T-helper 2 cell (primary cell): ENCODE results near the gene PLA2R1.

Experiments
- DNase-seq, 5 experiments: peaks; one replicate each; pipeline versions ENCODE4 v3.0.0 to v3.0.0-alpha.2; 2012 to 2022
- total RNA-seq, 2 donors: gene quantifications; one replicate each; lab custom pipeline; 2026; lab: John Stamatoyannopoulos, UW

Gene PLA2R1
- total RNA-seq: 0 reads per million in 2 donors

DNA sequence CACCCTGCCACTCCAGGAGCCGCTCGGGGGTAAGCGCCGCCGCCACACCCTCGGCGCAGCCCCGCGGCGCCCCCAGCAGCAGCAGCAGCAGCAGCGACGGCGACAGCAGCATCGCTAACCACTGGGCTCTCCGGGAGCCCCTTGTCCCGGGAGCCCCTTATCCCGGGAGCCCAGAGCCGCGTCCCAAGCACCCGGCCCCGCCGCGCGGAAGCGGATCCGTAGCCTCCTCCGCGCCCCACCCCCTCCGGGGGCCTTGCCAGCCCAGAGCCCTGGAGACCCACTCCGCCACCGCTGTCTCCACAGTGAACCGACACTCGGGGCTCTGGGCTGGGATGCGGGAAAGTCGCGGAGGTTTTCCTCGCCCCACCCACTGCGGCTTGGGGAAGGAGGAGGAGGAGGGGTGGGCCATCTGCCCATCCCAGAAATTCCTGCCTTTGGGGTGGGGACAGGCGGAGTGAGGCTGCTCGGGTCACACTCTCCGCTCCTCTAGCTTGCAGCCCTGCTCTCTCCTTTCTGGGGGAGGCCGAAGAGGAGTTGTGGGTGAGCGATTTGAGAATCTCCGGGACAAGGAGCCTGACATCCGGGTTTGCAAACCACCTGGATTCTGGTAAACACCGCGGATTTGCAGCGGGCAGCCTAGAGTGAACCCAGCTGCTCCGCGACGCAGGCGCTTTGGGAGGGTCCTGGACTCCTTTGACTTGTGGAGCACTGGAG lies at the start of gene PLA2R1:
Gene PLA2R1, minus strand, starts transcription at position 324 of the 714 bp plus-strand sequence. Its CDS starts 212 bp downstream, at position 112.
- DNase-seq: no peak

DNA sequence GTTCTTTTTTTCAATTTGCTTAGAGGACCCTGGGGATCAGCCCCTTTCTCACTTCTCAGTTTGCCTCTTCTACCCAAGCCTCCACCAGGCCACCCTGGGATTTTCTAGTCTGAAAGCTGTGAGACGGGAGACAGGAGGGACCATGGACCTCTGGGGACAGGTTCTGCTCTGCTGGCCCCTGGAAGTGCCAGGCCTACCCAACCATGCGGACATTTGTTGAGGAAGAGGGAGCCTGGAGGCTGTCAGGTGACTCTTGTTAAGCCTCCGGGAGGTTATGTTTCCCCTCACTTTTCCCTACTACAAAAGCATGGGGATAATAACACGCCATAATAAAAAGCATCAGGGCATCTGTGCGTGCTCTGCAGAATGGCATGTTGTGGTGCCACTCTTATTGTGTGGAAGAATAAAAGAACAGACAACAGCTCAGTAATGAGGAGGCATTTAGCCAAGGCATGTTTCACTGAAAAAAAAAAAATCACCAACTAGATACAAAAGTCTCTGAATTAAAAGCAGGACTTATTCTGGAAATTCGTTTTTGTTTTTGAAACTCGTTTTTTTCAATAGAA lies 48.3 kb upstream of the PLA2R1 start:
- DNase-seq: no peak

DNA sequence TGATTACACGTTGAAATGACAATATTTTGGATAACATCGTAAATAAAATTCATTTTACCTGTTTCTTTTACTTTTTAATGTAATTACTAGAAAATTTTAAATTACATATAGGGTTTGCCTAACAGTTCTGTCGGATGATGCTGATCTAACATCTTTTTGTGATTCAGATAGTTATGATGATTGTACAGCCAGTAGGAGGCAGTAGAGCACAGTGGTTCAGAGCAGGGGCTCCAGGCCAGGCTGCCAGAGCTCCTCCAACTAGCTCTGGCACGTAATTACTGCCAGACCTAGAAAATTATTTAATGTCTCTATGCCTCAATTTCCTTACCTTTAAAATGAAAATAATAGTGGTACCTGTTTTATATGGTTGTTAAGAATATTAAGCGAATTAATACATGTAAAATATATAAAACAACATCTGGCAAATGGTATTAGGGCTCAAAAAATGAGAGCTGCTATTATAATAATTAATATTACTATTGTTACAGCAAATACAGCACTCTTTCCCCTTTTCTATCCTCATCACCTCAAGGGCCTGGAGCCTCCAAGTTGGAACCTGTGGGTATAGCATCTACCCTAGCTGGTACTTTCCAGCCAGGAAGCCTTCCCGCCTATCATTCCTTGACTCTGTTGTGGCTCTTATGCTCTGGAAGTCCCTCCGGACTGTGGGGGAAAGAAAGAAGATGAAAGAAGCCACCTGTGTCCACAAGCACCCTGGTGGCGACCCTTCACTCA lies 47.7 kb upstream of the PLA2R1 start:
- DNase-seq: peak in 3 of 5 experiments; percentile 14 to 65 (median 20)

DNA sequence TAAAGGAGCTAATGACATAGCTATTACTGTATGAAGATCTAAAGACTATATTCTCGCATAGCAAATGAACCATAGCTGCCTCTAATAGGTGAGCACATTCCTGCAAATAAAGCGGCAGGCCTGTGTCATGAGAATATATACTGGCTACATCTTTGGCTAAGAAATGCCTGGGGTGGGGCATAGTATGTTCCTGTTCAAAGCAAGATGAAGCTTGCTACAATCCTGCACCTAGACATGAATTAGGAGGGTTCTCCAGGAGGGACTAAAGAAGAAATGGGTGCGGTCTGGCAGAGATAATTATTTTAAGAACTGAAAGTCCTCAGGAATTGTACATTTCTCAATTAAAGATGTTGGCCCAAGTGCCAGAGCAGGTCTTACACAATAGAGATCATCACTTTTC lies 46.8 kb upstream of the PLA2R1 start:
- DNase-seq: no peak

DNA sequence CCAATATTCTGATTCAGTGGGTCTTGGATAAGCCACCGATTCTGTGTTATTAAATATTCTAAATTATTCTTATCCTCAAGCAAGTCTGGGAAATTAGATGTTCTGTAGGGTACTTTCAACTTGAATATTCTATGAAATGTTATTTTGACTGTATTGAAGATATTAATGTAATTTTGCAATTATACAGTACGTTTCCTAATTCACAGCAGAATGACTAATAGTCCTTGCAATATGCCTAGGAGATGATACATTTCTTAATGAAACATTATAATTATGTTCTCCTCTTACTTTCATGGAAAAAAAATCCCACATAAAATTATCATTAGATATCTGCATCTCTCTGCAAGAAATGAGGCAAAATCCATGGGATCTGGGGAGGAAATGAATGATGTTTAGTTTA lies 46.2 kb upstream of the PLA2R1 start:
- no peak for DNase-seq

DNA sequence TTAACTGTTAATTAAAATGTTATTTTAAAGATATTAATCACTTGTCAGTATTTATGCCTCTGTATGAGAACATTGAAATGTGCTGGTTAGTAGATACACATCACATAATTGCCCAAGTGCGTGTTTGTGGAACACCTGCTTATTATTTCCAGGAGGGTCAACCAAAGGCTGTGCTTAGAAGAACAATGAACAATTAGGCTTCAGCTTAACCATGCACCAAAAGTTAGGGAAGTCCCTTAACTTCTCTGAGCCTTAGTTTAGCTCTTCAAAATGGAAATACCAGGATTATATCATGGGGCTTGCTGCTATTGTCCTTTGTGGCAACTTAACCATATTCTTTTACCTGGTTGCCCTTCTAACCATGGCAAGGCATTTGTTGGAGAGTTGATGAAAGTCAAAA lies 43.0 kb upstream of the PLA2R1 start:
- no peak for DNase-seq

DNA sequence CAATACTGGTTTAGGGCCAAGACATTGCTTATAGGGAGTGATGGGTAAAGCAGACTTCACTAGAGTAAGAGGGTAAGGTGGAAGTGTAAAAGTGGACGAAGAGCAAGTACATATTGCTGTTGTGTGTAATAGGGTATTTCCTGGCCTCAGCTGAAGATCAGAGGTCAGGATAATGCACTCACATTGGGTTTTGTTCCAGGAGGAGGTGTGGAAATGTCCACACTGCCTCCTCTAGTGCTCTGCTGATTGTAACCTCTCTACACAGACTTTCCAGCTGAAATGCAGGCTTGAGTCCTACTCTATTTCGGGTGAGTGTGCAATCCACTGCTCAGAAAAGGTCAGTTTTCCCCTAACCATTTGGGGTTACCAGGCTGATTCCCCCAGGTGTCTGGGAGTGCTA lies 41.7 kb upstream of the PLA2R1 start:
- no peak for DNase-seq

DNA sequence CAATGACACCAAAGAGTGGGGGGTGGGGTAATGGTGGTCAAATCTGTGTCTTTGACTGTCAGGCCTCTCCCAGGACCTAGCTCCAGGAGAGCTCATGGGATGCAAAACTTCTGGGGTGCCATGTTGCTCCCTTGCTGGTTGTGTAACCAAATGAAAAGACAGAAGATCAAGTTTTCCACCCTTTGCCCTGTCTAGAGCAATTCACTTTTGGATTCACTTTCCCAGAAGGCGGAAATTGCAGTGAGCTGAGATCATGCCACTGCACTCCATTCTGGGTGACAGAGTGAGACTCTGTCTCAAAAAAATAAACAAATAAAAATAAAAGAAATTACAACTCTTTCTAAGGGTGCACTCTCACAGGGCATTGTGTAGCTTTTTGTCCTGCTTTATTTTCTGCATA lies 34.9 kb upstream of the PLA2R1 start:
- no peak for DNase-seq

DNA sequence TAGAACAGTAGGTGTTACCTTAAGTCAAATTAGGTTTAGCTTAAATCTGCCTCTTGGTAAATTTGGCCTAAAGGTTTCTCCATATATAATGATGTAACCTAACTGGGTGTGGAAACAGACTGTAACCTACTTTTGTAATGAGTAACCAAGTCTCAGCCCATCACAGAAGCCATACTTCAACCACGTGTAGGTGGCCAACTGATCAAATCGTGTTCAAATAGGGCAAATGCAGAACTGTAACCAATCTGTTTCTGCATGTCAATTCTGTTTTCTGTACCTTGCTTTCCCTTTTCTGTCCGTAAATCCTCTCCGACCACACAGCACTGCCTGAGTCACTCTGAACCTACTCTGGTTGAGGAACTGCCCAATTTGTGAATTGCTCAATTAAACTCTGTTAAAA lies 34.0 kb upstream of the PLA2R1 start:
- peak in 1 of 5 experiments; percentile 10 for DNase-seq

DNA sequence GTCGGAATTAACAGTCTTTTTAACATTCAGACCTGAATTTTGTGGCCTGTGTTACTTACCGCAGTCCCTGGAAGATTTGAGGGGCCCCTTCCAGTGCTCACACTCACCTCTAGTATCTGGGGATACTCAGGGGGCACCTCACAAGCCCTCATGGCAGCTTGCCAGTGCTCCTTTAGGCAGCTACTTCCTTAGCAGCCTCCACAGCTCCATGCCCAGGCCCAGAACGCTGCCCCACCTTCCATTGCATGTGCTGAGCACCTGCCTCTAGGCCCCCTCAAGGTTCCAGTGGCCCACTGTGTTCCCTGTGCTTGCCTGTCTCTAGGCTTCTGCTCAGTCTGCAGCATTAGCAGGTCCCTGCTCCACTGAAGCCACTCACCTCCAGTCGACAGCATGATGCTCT lies 30.0 kb upstream of the PLA2R1 start:
- DNase-seq: no peak

DNA sequence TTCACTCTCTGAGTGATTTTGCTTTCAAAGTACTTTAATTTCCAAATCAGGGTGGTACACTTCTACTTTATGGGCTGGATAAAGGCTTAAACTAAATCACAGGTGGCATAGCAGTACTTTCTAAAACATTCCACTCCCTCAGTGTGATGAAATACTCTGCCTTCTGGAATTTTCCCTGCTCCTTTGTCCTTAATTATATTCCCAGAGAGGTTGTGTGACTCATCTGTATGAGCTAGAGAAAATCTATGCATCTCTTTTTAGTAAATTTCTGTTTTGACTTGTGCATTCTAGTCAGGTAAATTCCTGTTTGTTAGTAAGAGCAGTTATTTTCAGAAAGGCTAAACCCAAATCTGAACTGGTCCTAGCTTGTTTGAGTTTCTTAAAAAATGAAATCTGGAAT lies 29.0 kb upstream of the PLA2R1 start:
- DNase-seq: no peak

DNA sequence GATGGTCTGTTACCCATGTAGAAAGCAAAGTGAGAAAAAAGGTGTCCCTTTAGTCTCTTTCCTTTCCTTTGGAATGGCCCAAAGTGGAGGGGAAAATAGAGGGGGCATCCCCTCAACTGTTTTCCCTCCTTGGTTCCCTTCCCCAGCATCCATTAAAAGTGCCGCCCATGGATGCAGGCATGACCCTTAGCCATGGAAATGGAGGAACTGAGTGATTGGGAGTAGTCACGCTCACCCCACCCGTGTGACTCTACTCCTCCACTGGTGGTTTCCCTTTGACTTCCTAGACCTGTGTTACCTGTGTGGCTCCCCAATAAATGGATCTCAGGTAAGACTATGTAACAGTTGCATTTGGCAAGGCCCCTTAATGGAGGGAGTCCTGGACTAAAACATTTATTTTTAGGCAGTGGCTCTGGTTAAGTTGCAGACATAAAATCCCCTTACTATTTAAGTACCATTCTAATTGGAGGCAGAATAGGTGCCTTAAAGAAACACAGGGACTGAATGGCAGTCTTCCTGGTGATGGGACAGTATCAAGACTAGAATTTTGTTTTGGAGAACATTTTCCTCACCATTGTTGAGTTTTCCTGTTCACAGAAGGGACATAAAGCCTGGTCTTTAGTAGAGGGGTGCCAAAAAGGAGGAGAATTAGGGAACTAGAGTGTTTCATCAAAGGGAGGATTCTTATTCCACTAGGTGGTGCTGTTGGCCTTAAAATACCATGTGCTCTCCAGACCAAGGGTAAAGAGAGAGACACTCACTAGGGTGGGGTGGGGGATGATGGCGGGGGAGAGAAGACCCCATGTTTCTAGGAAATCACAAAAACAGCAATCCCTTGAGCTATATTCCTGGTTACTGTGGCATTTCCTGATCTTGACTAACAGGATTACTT lies 25.7 kb upstream of the PLA2R1 start:
- peak in 1 of 5 experiments; percentile 14 for DNase-seq

DNA sequence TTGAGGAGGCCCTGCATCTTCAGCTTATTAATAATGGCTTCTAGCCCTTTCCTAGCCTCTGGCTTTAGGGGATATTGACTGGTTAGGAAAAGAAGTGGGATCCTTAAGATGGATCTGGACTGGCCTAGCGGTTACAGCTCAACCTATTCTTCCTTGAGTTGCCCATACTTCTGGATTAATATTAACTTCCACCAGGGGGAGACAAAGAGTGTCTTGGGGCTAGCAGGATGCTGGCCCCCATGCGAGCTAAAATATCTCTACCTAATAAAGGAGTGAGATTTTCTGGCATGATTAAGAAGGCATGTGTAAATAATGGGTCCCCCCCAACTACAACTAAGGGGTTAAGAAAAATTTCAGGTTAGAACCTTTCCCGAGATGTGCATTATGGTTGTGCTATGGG lies 23.2 kb upstream of the PLA2R1 start:
- DNase-seq: no peak

DNA sequence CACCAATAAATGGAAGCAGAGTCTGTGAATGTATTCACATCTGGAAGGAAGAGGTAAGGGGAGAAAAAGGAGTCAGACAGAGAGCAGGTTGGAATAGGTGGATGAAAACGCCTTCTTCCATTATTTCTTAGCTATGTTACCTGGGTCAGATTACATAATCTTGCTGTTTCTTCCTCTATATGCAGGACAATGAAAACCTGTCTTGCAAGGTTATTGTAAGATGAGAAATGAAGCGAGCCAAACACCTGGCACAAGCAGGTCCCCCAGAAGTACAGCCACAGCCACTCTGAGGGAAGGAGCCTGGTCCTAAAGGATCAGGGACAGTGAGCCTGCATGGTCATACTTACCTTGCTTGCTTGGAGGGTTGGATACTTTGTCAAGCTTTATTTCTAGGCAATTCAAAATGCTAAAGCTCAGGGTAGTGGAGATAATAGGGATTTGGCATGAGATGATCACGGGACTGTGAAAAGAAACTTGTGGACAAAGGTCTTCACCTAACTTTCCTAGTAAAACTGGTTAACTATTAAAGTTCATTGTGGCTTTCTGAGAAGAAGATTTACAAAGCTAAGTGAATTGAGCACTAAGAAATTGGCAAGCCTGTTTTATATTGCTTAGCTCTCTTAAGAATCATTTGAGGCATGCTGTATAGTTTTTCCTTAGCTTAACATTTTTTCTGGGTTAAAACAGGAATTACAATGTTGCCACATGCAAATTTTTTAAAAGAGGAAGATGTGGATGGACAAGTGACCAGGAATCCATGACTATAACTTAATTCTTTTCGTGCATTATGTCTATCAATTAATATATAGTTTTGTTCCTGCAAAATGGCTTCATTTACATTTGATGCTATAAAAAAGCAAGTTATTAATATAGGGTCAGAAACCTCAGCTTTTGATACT lies 15.7 kb upstream of the PLA2R1 start:
- DNase-seq: no peak

DNA sequence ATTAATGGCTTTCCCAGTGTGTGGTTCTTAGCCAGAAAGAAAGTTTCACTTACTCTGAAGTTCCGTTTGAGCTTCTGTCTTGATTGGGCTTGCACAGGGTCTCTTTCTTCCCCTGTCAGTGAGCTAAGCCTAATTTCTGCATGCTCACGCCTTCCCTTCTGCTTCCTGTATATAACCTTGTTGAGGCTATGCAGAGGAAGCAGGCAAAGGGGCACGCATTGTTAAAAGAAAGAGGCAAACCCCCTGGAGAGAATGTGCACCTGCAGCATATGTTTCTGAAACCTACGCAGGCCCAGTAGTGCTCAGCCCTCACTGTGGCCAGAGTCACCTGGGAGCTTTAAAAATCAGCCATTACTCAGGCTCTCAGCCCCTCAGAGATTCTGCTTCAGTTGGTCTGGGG lies 14.5 kb upstream of the PLA2R1 start:
- DNase-seq: no peak

DNA sequence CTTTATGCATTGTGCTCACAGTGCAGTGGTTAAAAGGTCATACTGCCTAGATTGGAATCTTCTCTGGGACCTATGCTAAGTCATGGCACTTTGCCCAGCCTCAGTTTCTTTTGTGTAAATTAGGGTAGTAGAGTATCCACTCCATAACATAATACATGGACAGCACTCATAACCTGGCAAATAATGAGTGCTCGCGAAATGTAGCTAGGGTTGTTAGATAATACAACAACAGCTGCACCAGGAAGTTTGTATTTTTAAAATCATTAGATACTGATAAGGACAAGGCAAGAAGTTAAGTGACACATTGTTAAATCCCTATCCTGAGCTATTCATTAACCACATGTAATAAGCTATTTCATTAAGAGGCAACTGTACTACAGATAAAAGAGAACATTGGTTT lies 13.8 kb upstream of the PLA2R1 start:
- DNase-seq: no peak

DNA sequence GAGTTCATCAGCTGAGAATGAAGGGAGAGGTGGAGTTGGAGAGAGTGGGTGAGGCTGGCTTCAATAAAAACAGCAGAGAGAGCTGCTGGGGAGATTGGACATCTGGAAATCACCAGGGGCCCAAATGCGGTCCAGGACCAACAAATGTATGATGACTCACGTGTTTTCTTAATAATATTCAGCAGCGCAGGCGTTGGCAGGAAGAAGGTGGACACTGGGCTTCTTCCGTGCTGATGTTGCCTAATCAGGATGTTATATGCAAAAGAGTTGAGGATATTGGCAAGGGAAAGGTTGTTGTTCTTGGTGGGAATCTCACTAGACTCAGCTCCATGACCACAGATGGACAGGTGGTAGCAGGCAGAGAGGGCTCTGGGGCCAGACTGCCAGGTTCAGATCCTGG lies 12.8 kb upstream of the PLA2R1 start:
- DNase-seq: no peak

DNA sequence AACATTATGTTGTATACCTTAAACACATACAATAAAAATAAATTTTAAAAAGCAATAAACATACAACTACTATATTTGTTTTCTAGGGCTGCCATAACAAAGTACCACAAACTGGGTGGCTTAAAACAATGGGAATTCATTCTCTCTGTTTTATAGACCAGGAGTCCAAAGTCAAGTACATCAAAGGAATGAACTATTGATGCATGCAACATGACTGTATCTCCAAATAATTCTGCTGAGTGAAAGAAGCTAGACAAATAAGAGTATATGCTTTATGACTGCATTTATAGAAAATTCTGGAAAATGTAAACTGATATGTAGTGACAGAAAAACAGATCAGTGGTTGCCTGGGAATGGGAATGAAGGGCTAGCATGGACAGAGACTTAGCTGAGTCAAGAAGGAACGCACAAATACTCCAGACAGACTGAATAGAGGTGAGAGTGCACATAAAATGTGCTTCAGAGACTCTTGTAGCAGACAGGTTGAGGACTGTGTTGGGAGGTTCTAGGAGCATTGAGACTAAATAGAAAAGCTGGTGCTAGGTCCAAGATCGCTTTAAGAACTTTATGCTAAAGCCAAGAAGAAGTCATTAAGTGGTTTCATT lies 11.0 kb upstream of the PLA2R1 start:
- no peak for DNase-seq

DNA sequence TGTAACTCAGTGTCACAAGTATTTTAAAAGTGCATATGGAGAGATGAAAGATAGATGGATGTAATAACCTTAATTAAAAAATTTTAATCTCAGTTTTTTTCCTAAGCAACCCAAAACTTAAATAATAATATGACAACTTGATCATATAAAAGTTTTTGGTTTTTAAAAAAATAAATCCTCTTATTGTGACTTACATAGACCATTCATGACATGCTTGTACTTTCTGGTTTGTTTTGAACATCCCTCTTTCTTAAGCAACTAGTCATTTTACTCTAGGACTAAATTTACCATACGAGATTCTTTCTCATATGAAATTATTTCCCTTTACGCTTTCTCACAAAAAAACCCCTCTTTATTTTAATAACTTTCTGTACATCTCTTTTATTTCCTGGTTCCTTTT lies 6.5 kb upstream of the PLA2R1 start:
- no peak for DNase-seq

DNA sequence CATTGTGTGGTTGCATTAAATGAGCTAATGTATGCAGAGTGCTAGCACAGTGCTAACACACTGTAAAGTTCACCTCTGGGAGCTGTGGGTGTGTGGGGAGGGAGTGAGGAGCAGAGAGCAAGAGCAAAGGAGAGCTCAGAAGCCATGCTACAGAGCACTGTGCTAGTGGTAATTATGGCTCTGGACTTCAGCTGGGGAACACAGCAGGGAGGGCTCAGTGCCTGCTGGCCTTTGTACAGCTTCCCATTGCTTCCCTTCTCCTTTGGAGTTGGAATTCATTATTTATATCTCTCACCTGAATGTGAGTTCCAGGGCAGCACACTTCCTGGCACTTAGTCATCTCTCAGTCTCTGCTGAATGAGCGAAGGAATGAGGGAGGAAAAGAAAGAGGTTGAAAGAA lies 2.5 kb upstream of the PLA2R1 start:
- no peak for DNase-seq

DNA sequence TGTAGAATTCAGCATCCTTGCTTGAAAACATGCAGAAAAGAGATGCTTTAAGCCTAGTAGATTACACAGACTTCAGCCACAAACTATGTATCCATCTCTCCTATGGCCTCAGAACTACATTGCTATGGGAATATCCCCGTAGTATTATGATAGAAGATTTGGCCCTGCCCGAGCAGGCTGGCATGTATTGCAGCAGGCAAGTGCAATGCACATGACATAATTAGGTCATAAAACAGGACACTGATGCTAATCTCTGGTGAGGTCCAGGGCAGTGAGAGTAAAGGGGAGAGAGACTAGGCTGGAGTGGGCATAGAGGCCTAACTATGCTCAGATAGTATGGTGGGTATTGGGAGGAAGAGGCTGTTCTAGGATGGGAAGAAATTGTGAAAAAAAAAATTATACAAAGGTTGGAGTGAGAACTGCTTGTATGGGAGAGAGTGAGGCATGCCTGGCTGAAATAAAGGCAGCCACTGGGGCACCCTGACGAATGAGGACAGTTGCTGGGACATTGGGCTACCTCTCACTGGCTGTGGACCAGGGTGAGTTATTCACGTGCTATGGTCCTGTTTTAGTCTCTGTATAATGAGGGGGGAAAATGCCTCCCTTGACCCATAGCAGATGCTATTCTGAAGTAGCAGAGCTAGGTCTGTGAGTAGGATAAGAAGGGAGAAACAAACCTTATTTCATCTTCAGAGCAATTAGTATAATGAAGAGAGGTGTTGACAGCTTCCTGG lies 1.6 kb upstream of the PLA2R1 start:
- DNase-seq: no peak
